Activated CD8-positive, alpha-beta memory T cell treated with anti-CD3 and anti-CD28 coated beads, Interleukin-2, amount 50 U/mL, for 1 hour (primary cell): ENCODE results near the gene KYAT1.

ENCODE experiments used
- DNase-seq: peaks from one replicate; pipeline ENCODE4 v3.0.0-alpha.2; 2020; ENCODE audit errors: extremely low read depth

Gene KYAT1

GRCh38 chr9:128881884-128882676 is at the start of gene KYAT1, which contains the start of gene LRRC8A:
Gene KYAT1 (minus strand): TSS chr9:128881950. CDS start chr9:128845405, 36,545 bp downstream.
Gene LRRC8A (plus strand): TSS chr9:128882133. CDS start chr9:128907165, 25,032 bp downstream.
- peak; percentile 89 for DNase-seq

GRCh38 chr9:128929560-128929959 is 47.8 kb upstream of the KYAT1 start:
- no peak for DNase-seq

GRCh38 chr9:128928624-128929023 is 46.9 kb upstream of the KYAT1 start:
- no peak for DNase-seq

GRCh38 chr9:128927731-128928411 is 46.1 kb upstream of the KYAT1 start:
- DNase-seq: no peak

- no peak for DNase-seq
Observed at GRCh38 chr9:128923493-128923883, 41.7 kb upstream of the KYAT1 start.

- no peak for DNase-seq
Observed at GRCh38 chr9:128921881-128922763, 40.4 kb upstream of the KYAT1 start.

- DNase-seq: no peak
Observed at GRCh38 chr9:128920381-128921058, 38.8 kb upstream of the KYAT1 start, which contains the start of gene PHYHD1. Gene PHYHD1 (plus strand): TSS chr9:128920982. CDS start chr9:128922324, 1,342 bp downstream.

- DNase-seq: no peak
Observed at GRCh38 chr9:128919402-128920089, 37.8 kb upstream of the KYAT1 start.

- DNase-seq: no peak
Observed at GRCh38 chr9:128918921-128919320, 37.2 kb upstream of the KYAT1 start.

GRCh38 chr9:128917151-128917849 is 35.5 kb upstream of the KYAT1 start:
- no peak for DNase-seq

GRCh38 chr9:128916745-128917144 is 35.0 kb upstream of the KYAT1 start:
- DNase-seq: no peak

GRCh38 chr9:128916204-128916603 is 34.5 kb upstream of the KYAT1 start:
- DNase-seq: no peak

- no peak for DNase-seq
Observed at GRCh38 chr9:128913995-128914772, 32.4 kb upstream of the KYAT1 start.

- no peak for DNase-seq
Observed at GRCh38 chr9:128913048-128913900, 31.5 kb upstream of the KYAT1 start.

GRCh38 chr9:128912270-128912853 is 30.6 kb upstream of the KYAT1 start:
- DNase-seq: no peak

- DNase-seq: no peak
Observed at GRCh38 chr9:128911529-128912035, 29.8 kb upstream of the KYAT1 start.

- DNase-seq: no peak
Observed at GRCh38 chr9:128910906-128911305, 29.2 kb upstream of the KYAT1 start.

GRCh38 chr9:128909859-128910258 is 28.1 kb upstream of the KYAT1 start:
- no peak for DNase-seq
